NCI-H345 treated with DMSO at 0.1 percent for 48 hours (cell line): ENCODE results near the gene THSD4.
"Not testable (repeated sequence)": the region's sequence is repeated elsewhere in the genome, so short reads cannot be mapped to it uniquely, and the experiment has no call there.

Experiments used
- DNase-seq: peaks from one replicate; lab custom pipeline; 2025; ENCODE audit not compliant: unreplicated experiment; lab: John Stamatoyannopoulos, UW

THSD4 gene

GRCh38 chr15:71698742-71699141 is 583.5 kb downstream of the THSD4 start:
- no peak for DNase-seq

- DNase-seq, result no peak
Observed at GRCh38 chr15:71699977-71700376, 584.7 kb downstream of the THSD4 start.

GRCh38 chr15:71701808-71702207 is 586.5 kb downstream of the THSD4 start:
- no peak for DNase-seq

- no peak for DNase-seq
Observed at GRCh38 chr15:71702496-71702895, 587.2 kb downstream of the THSD4 start.

GRCh38 chr15:71705151-71705550 is 589.9 kb downstream of the THSD4 start:
- no peak for DNase-seq

GRCh38 chr15:71706461-71707229 is 591.4 kb downstream of the THSD4 start:
- no peak for DNase-seq

- DNase-seq, result no peak
Observed at GRCh38 chr15:71707230-71708050, 592.2 kb downstream of the THSD4 start.

GRCh38 chr15:71708051-71708429 is 592.8 kb downstream of the THSD4 start:
- DNase-seq, result no peak

- no peak for DNase-seq
Observed at GRCh38 chr15:71708741-71709140, 593.5 kb downstream of the THSD4 start.

- DNase-seq, result no peak
Observed at GRCh38 chr15:71709808-71710418, 594.6 kb downstream of the THSD4 start.

GRCh38 chr15:71712182-71712581 is 596.9 kb downstream of the THSD4 start:
- DNase-seq, result no peak

GRCh38 chr15:71713191-71713809 is 598.0 kb downstream of the THSD4 start:
- no peak for DNase-seq

GRCh38 chr15:71715914-71716313 is 600.6 kb downstream of the THSD4 start:
- DNase-seq, result no peak

GRCh38 chr15:71716990-71717389 is 601.7 kb downstream of the THSD4 start:
- DNase-seq, result no peak

GRCh38 chr15:71718116-71718910 is 603.0 kb downstream of the THSD4 start:
- DNase-seq, result no peak

GRCh38 chr15:71723344-71723743 is 608.1 kb downstream of the THSD4 start:
- DNase-seq, result no peak

- DNase-seq, result not testable (repeated sequence)
Observed at GRCh38 chr15:71725207-71725955, 610.1 kb downstream of the THSD4 start.

- no peak for DNase-seq
Observed at GRCh38 chr15:71728881-71729280, 613.6 kb downstream of the THSD4 start.

GRCh38 chr15:71729319-71729718 is 614.0 kb downstream of the THSD4 start:
- DNase-seq, result no peak
